OCI-LY7 (cell line): ENCODE results near the gene QRFP. TPM values are rescaled to one million over a fixed set of nuclear protein-coding genes. Genes with fewer than 3 reads are reported as not detected.

Experiments
- BruUV-seq: library from RNA; stranded (reverse); fragments of 400-500 nt; replicated peaks from 2 replicates; lab custom pipeline; 2021; lab: Mats Ljungman, UMichigan
- CTCF ChIA-PET: fragments of 300-600 bp; sonication (Branson Sonifier 250); formaldehyde crosslinking; loops from one replicate; lab custom pipeline; 2022; ENCODE audit warnings: antibody characterized with exemption; ENCODE audit not compliant: unreplicated experiment; lab: Charles Lee
- POLR2A ChIA-PET: fragments of 300-600 bp; sonication (Branson Sonifier 250); formaldehyde crosslinking; loops from one replicate; lab custom pipeline; 2022; ENCODE audit warnings: antibody characterized with exemption; lab: Charles Lee
- DNase-seq: peaks from one replicate; pipeline ENCODE4 v3.0.0-alpha.2; 2015; ENCODE audit warnings: low spot score
- H2AFZ ChIP-seq: fragments of 200-600 bp; sonication (generic), shearing (Covaris generic); 2 replicates; pipeline ENCODE4 v1.6.1; 2014; ENCODE audit warnings: mild to moderate bottlenecking, antibody characterized with exemption, low read length, moderate library complexity
- H3K27ac ChIP-seq: fragments of 200-600 bp; sonication (generic); 2 replicates; pipeline ENCODE4 v1.5.1; 2014; ENCODE audit warnings: mixed run types, low read depth, mild to moderate bottlenecking, moderate library complexity, low read length, inconsistent platforms; ENCODE audit not compliant: poor library complexity, severe bottlenecking
- H3K36me3 ChIP-seq: fragments of 200-600 bp; sonication (generic); 2 replicates; pipeline ENCODE4 v1.6.1; 2014; ENCODE audit warnings: mild to moderate bottlenecking, antibody characterized with exemption, low read length, moderate library complexity, mixed read lengths; ENCODE audit not compliant: insufficient read depth
- H3K4me1 ChIP-seq: fragments of 200-600 bp; sonication (generic); 2 replicates; pipeline ENCODE4 v1.5.1; 2014; ENCODE audit warnings: mild to moderate bottlenecking, low read length; ENCODE audit not compliant: insufficient read depth, poor library complexity, severe bottlenecking
- H3K4me2 ChIP-seq: fragments of 200-600 bp; sonication (generic); 2 replicates; pipeline ENCODE4 v1.6.1; 2014; ENCODE audit warnings: mild to moderate bottlenecking, low read length
- H3K4me3 ChIP-seq: fragments of 200-600 bp; sonication (generic); 2 replicates; pipeline ENCODE4 v1.5.1; 2014; ENCODE audit warnings: mild to moderate bottlenecking, low read depth, low read length; ENCODE audit not compliant: poor library complexity, severe bottlenecking
- H3K79me2 ChIP-seq: fragments of 200-600 bp; sonication (generic); 2 replicates; pipeline ENCODE4 v1.6.1; 2016; ENCODE audit warnings: low read depth, mild to moderate bottlenecking, low read length, moderate library complexity, mixed read lengths; ENCODE audit not compliant: insufficient read depth
- H3K9me2 ChIP-seq: fragments of 200-600 bp; sonication (generic); 2 replicates; pipeline ENCODE4 v1.6.1; 2016; ENCODE audit warnings: mild to moderate bottlenecking, low read length, mixed read lengths; ENCODE audit not compliant: insufficient read depth
- H3K9me3 ChIP-seq: fragments of 200-600 bp; sonication (generic); 2 replicates; pipeline ENCODE4 v1.6.1; 2014; ENCODE audit warnings: mild to moderate bottlenecking, mixed run types, low read length, mixed read lengths
- H4K20me1 ChIP-seq: fragments of 200-600 bp; sonication (generic); 2 replicates; pipeline ENCODE4 v1.6.1; 2014; ENCODE audit warnings: mild to moderate bottlenecking, antibody characterized with exemption, low read length, moderate library complexity, mixed read lengths; ENCODE audit not compliant: insufficient read depth
- CTCF ChIP-seq: fragments of 200-600 bp; sonication (generic); conservative IDR thresholded peaks from 2 replicates; pipeline ENCODE4 v1.5.1; 2014; ENCODE audit warnings: mild to moderate bottlenecking, antibody characterized with exemption, low read length, moderate library complexity, mixed read lengths
- EZH2phosphoT487 ChIP-seq: fragments of 200-600 bp; sonication (generic); IDR thresholded peaks from 2 replicates; pipeline ENCODE4 v1.6.1; 2018; ENCODE audit warnings: low read depth, borderline replicate concordance, mild to moderate bottlenecking, mixed run types, antibody characterized with exemption, low read length, moderate library complexity, mixed read lengths
- intact Hi-C: fragments of 100-400 bp; cut with micrococcal nuclease; formaldehyde crosslinking; loops from one replicate; pipeline ENCODE4 v1.10.0; 2022; ENCODE audit not compliant: unreplicated experiment
- total RNA-seq, 2 experiments: library from RNA; depleted of rRNA in 1 of 2; stranded (reverse); fragments of >200 nt in 1 of 2; shearing (Covaris generic) in 1 of 2; gene quantifications; 2 replicates each; pipeline ENCODE4 v1.2.3, GENCODE V29; 2014 to 2022

Gene QRFP
- total RNA-seq, 2 experiments from 2014 or later = not detected

DNA sequence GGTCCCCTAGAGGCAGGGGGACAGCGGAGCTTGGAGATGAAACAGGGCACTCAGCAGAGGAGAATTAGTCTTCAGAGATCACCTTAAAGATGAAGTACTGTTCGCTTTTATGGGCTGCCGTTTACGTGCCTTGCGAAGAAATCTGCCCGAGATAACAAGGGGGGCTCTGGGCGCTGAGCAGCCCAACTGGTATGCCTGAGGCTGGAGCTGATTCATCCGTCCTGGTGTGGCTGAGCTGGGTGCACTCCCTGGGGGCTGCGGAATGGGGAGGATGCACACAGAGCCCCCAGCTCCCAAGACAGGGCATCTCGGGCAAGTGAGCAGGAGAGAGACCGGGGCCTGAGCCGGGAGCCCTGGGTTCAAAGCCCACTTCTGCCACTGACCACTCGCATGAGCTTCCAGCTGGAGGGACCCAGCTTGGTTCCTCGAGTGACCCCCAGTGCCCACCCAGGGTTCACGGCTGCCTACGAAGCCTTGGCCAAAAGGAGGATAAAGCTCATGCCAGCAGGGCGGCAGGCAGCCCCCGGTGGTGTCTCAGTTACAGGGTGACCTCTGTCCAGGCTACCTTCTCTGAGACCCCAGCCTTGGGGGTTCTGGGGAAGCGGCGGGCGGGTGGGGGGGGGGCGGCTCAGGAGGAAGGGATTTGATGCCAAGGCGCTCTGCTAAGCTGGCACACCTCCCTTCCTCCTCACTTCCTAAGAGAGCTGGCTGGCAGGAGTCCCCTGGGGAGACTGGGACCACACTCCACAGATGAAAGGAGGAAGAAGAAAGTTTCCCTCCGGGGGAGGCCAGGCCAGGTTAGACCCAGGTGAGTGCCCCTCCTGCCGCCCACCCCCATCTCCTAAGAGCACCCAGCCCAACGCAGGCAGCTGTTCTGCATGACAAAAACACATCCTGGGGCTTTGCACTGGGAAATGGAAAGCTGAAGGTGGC lies 36.8 kb upstream of the QRFP start:
- H3K79me2 ChIP-seq = no peaks in the 10 kb centered on the region
- no peaks in the 10 kb centered on the region for H3K9me3 ChIP-seq
- TF ChIP-seq EZH2phosphoT487 (no peak), CTCF (no peak)
- no peaks in the 10 kb centered on the region for H4K20me1 ChIP-seq
- BruUV-seq = no TSS peak
- no peak overlapping the region for H3K4me2 ChIP-seq
- no peak overlapping the region for H3K4me3 ChIP-seq
- DNase-seq = no peak
- H3K27ac ChIP-seq = no peak overlapping the region
- no peak overlapping the region for H2AFZ ChIP-seq
- H3K4me1 ChIP-seq = peaks cover 4% of the 10 kb centered on the region
- no peaks in the 10 kb centered on the region for H3K36me3 ChIP-seq
- ChIA-PET CTCF (no interaction called here), POLR2A (no interaction called here)
- intact Hi-C loops = no loop called here
- H3K9me2 ChIP-seq = no peaks in the 10 kb centered on the region

DNA sequence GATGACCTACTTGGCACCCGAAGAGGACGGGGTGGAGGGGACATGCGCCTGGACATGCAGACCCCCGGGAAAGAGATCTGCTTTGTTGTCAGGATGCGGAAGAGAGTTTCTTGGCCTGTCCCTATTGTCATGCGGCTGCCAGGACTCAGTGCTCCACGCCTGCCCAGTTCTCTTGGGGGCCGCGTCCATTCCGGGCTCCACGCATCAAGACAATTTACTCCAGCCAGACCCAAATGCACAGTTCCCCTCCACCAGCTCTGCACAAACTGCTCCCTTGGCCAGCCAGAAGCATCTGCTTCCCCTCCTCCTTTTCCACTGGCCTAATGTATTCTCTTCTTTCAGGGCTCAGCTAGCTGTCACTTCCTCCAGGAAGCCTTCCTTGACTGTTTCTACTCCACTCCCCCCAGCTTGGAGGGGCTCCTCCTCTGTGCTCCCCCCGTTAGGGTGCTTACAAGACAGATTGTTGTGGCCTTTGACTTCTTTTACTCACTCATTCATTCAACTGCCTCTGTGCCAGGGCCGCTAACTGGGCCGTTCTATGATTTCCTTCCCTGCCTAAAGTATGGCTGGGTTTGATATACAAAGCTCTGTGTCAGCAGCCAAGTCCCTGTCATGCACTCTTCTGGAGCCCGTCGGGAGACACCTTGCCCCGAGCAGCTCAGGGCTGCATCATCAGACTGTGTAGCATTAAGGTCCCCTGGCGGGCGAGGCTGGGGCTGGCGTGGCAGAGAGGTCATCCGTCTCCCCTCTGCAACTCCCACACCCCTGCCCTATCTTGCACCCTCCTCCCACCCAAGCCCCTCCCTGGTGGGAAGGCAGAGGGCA lies 35.9 kb upstream of the QRFP start:
- TF ChIP-seq EZH2phosphoT487 (no peak), CTCF (no peak)
- no peaks in the 10 kb centered on the region for H3K79me2 ChIP-seq
- no peaks in the 10 kb centered on the region for H3K36me3 ChIP-seq
- H3K4me3 ChIP-seq = no peak overlapping the region
- H3K4me2 ChIP-seq = no peak overlapping the region
- H2AFZ ChIP-seq = no peak overlapping the region
- no peak for DNase-seq
- intact Hi-C loops = no loop called here
- no peaks in the 10 kb centered on the region for H4K20me1 ChIP-seq
- H3K4me1 ChIP-seq = peaks cover 4% of the 10 kb centered on the region
- ChIA-PET CTCF (no interaction called here), POLR2A (no interaction called here)
- no peak overlapping the region for H3K27ac ChIP-seq
- no peaks in the 10 kb centered on the region for H3K9me2 ChIP-seq
- H3K9me3 ChIP-seq = no peaks in the 10 kb centered on the region
- no TSS peak for BruUV-seq
